ENCODE data around the gene MAPK12. TPM values are rescaled to one million over a fixed set of nuclear protein-coding genes. Genes with fewer than 3 reads are reported as not detected.

MAPK12 gene
- total RNA-seq, 2 experiments from 2014 or later: 12.0 to 13.8 TPM

- POLR2A ChIA-PET: no interaction called here
- CTCF ChIA-PET: interaction anchor here (0.6 to 1.1 kb wide), 3 partner anchors 14 to 26 kb away, joined by 3 to 5 read pairs (median 3); partner anchors contain the start of gene DENND6B
Measured at GRCh38 chr22:50302041-50302541, 40.6 kb upstream of the MAPK12 start.

DNA sequence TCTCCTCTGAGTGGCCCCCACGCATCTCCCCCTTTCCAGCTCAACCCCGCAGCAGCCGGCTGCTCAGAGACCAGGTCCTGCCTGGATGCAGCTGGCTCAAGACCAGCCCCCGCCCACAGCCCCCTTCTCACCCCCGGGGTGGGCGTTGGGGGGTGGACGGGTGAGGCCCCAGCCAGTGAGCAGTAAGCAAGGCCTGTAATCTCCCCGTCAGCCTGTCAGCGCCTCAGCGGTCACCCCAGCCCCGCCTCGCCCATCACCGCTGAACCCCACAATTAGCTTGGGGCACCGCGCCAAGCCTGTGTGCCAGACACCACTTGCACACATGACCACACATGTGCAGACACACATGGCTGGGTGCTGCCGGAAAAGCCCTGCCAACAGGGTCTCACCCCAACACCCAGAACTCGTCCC, 40.1 kb upstream of the MAPK12 start:
- POLR2A ChIA-PET: no interaction called here
- CTCF ChIA-PET: interaction anchor here (1.0 kb wide), 1 partner anchor 25 kb away, joined by 5 read pairs; no protein-coding TSS in a partner anchor

DNA sequence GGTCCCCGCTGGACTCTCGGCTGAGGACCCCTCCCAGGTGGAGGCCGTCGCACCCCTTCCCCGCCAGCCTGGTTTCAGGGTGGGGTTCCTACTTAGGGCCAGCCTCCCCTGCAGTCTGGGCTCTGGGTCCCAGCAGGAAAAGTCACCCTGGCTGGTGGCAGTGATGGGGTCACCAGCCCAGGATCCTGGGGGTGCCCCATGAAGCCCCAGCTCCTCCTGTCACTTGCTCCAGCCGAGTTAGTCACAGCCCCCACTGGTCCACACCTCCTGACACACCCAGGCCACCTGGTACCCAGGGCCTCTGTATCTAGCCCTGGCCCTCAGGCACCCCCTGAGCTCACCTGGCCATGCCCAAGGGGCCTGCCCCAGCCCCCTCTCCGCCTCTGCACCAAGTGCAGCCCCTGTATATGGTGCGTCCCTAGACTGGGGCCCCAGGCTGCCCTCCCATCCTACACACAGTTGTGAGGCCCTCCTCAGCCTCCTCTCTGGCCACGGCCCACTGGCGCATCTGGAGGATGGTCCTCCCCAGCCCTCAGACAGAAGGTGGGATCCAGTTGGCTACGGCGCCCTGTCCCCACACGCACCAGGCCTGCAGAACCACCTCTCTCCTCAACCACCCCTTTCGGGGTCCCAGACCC, 39.3 kb upstream of the MAPK12 start:
- POLR2A ChIA-PET: no interaction called here
- CTCF ChIA-PET: no interaction called here

- CTCF ChIA-PET: no interaction called here
- POLR2A ChIA-PET: no interaction called here
Measured at GRCh38 chr22:50299785-50300619, 38.5 kb upstream of the MAPK12 start.

GRCh38 chr22:50298937-50299784, 37.7 kb upstream of the MAPK12 start:
- CTCF ChIA-PET: no interaction called here
- POLR2A ChIA-PET: no interaction called here

DNA sequence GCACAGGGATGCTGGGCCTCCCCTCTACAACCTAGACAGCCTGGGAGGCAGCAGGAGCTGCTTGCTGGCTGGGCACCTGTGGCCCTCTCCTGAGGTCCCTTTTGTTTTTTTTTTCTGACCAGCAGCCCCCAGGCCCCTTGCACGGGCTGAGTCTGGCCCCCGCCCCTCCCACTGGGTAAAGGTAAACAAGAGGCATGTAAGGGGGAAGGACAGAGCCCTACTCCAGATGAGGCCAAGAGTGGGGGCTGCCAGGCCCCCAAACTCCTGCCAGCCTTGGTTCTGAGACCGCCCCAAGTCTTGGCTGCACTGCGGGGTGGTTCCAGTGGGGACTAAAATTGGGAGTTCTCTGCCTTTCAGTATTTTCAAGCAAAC, 36.8 kb upstream of the MAPK12 start:
- POLR2A ChIA-PET: no interaction called here

DNA sequence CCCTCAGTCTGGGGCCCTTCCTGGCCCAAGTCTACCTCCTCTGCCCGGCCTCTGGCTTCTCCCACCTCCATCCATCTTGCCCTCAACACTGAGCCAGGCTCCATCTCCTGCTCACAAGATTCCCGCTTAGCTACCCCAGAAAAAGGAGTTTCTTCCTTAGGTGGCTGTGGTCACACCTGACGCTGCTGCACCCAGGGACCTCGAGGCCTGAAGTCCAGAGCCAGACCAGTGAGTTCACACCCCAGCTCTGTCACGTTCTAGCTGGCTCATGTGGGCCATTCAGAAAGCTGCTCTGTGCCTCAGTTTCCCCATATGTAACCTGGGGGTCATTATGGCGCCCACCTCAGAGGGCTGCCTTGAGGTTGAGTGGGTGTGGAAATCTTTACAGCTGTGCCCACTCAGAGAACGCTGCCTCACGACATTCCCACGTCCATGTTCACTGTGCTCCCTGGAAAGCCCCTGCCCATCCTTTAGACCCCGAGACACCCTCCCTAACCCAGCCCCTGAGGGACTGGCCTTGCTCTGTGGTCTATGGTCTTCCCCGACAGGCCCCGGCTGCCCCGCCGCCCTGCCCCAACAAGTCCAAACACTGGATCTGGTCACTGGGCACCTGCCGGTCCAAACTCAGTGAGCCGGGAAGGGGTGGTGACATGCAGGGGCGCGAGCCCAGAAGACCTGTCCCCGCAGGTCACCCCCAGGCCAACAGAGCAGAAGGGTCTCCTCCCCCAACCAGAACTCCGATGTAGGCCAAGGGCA, 36.2 kb upstream of the MAPK12 start:
- ChIA-PET POLR2A (no interaction called here), CTCF (interaction anchor here (1.1 kb wide), 1 partner anchor 66 kb away, joined by 5 read pairs; no protein-coding TSS in a partner anchor)

More for the DNA sequence above, 36.8 kb upstream of the MAPK12 start:
- CTCF ChIA-PET: no interaction called here

GRCh38 chr22:50296658-50297490, 35.4 kb upstream of the MAPK12 start:
- POLR2A ChIA-PET: no interaction called here
- CTCF ChIA-PET: interaction anchor here (1.1 kb wide), 1 partner anchor 66 kb away, joined by 5 read pairs; no protein-coding TSS in a partner anchor

GRCh38 chr22:50294319-50294656, 32.8 kb upstream of the MAPK12 start:
- ChIA-PET POLR2A (no interaction called here), CTCF (interaction anchor here (1.5 kb wide), 1 partner anchor 18 kb away, joined by 4 read pairs; no protein-coding TSS in a partner anchor)

GRCh38 chr22:50293441-50294318, 32.2 kb upstream of the MAPK12 start:
- POLR2A ChIA-PET: no interaction called here
- CTCF ChIA-PET: interaction anchor here (1.5 kb wide), 1 partner anchor 17 kb away, joined by 4 read pairs; no protein-coding TSS in a partner anchor

DNA sequence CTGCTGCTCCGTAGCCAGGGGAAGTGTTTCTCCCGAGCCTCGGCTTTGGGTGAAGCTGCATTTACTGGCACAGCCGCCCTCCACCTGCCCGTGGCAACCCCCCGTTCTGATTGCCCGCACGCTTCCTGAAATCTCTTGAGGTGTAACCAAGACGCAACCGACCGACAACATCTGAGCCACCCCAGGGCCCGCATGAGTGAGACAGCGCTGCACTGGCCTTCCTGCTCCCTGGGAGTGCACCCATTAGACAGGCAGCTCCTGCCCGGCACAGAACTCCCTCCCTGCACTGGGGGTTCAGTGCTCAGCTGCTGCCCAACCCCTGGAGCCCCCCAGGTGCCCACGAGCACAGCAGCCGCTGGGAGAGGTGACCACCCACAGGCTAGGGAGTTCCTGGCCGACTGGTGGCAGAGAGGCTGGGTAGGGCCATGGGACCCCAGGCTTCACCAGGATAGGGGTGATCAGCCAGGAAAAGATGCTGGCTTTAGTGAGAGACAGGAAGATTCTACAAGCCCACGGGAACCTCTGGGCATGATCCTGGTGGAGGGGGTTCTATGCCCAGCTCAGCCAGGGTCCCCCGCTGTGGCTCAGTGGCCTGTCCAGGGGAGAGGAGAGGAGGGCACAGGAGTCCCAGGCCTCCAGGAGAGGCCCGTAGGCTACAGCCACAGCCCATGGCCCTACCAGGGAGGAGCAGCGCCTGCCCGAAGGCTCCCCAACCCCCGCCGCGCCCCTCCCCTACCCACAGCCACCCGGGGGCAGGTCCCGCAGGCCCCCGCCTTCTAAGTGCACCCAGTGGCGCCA, 31.4 kb upstream of the MAPK12 start:
- POLR2A ChIA-PET: no interaction called here
- CTCF ChIA-PET: no interaction called here

DNA sequence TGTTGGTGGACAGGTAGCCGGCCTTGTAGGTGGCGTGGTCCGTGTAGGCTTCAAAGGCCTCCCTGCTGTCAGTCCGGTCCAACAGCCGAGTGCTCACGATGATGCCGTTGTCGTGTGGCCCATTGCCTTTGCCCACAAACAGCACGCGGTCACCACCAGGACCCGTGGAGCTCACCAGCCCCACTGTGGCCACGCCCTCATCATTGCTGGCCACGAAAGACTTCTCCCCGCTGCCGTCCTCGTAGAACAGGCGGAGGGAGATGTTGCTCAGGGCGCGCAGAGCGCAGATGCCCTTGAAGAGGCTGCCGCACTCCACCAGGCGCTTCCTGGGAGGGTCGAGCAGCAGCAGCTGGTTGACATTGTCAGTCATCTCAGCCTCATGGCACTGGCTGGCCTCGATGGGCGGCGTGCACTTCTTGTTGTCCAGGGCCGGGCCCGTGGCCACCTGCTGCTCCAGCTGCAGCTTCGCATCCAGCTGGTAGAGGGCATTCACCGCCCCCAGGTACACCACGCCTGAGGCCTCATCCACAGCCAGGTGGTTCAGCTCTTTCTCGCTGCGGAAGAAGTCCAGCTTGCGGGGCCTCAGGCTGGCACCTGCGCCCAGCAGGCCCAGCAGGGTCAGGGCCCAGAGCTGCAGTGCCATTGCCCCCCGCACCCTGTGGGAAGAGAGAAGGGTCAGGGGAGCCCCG, 28.6 kb upstream of the MAPK12 start:
- ChIA-PET CTCF (no interaction called here), POLR2A (no interaction called here)

- POLR2A ChIA-PET: no interaction called here
- CTCF ChIA-PET: no interaction called here
Measured at GRCh38 chr22:50289151-50289941, 27.9 kb upstream of the MAPK12 start.

DNA sequence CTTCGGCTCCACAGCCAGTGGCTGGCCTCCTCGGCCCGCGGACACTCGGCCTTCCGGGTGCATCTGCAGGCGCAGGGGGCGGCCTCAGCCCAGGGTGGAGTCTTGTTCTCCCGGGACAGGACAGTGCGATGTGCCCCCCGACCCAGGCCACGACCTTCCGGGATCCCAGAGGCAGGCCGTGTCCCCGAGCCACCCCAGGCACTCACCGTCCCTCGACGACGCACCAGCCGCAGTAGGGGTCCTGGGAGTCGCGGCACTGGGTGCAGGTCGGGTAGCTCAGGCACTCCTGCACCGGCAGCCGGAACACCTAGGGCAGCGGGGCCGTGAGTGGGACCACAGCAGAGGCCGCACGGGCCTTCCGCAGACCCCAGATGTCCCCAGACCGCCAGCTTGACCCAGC, 26.2 kb upstream of the MAPK12 start:
- CTCF ChIA-PET: no interaction called here
- POLR2A ChIA-PET: no interaction called here

DNA sequence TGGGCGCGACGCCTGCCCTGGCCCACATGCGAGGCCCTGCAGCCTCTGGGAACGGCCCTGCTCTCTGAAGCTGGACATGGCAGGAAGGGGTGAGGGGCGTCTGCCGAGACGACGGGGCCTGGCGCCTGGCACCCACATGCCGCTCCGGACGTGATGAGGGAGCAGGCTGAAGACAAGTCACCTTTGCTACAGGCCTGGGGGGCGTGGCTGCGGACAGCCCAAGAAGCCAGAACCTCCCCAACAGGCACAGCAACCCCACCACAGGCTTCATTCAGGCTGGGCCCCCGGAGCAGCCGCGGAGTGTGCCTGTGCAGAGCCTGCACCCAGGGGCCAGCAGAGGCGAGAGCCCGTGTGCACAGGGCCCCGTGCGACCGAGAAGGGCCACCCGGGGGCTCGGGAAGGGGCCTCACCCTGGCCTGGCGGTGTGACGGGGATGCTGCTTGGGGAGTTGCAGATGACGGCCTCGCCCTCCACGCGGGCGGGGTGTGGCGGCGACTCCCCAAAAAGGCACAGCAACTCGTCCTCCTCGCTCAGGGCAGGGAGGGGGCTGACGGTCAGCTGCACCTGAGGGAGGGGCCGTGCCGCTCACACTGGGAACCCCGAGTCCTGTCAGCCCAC, 25.3 kb upstream of the MAPK12 start:
- ChIA-PET CTCF (no interaction called here), POLR2A (no interaction called here)
